ENCODE results near the gene ZNF555.

The ZNF555 gene

GRCh38 chr19:2827022-2827421 is 14.3 kb upstream of the ZNF555 start:
- TF ChIP-seq, protein P1, sequence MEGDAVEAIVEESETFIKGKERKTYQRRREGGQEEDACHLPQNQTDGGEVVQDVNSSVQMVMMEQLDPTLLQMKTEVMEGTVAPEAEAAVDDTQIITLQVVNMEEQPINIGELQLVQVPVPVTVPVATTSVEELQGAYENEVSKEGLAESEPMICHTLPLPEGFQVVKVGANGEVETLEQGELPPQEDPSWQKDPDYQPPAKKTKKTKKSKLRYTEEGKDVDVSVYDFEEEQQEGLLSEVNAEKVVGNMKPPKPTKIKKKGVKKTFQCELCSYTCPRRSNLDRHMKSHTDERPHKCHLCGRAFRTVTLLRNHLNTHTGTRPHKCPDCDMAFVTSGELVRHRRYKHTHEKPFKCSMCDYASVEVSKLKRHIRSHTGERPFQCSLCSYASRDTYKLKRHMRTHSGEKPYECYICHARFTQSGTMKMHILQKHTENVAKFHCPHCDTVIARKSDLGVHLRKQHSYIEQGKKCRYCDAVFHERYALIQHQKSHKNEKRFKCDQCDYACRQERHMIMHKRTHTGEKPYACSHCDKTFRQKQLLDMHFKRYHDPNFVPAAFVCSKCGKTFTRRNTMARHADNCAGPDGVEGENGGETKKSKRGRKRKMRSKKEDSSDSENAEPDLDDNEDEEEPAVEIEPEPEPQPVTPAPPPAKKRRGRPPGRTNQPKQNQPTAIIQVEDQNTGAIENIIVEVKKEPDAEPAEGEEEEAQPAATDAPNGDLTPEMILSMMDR (IDR thresholded peaks at IDR 0.05; ENCODE audit: low read depth, low read length, missing control alignments) = no peak
- in situ Hi-C loops (cut with HindIII; ENCODE audit: low sequenced_read_pairs) = no loop called here
- no peak for DNase-seq (ENCODE audit: low read depth)
- H3K4me3 ChIP-seq (ENCODE audit: low read depth, low read length) = no peak overlapping the region

DNA sequence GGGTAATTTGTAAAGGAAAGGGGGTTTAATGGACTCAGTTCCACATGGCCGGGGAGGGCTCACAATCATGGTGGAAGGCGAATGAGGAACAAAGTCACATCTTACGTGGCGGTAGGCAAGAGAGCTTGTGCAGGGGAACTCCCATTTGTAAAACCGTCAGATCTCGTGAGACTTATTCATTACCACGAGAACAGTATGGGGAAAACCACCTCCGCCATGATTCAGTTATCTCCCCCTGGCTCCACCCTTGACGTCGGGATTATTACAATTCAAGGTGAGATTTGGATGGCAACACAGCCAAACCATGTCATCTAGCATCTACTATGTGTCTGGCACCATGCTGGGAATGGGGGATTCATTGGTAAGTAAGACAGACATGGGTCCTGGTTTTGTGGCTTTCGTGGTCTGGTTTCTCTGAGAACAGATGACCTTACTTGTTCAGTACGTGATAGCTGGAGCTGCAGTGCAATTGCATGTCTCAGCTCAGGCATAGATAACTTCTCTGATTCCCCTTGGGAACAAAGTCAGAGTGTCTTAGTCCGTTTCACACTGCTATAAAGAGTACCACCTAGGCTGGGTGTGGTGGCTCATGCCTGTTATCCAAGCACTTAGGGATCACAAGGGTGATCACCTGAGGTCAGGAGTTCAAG is 13.3 kb upstream of the ZNF555 start:
- TF ChIP-seq, protein P1 (IDR thresholded peaks at IDR 0.05; ENCODE audit: low read depth, low read length, missing control alignments) = no peak
- H3K4me3 ChIP-seq (ENCODE audit: low read depth, low read length) = no peak overlapping the region
- in situ Hi-C loops (cut with HindIII; ENCODE audit: low sequenced_read_pairs) = no loop called here
- DNase-seq (ENCODE audit: low read depth) = no peak

DNA sequence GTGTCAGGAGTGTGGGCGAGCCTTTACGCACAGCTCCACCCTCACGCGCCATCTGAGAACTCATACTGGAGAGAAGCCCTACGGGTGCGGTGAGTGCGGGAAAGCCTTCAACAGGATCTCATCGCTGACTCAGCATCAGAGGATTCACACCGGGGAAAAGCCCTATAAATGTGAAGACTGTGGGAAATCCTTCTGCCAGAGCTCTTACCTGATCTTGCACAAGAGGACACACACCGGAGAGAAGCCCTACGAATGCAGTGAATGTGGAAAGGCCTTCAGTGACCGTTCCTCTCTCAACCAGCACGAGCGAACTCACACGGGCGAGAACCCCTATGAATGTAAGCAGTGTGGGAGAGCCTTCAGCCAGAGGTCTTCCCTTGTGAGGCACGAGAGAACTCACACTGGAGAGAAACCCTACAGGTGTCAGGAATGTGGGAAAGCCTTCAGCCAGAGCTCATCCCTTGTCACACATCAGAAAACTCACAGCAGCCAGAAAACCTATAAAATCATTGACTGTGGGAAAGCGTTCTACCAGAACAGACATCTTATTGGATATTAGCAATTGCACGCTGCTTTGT is 6.9 kb upstream of the ZNF555 start:
- in situ Hi-C loops (cut with HindIII; ENCODE audit: low sequenced_read_pairs) = no loop called here
- DNase-seq (ENCODE audit: low read depth) = no peak
- no peak overlapping the region for H3K4me3 ChIP-seq (ENCODE audit: low read depth, low read length)
- TF ChIP-seq, protein P1 (IDR thresholded peaks at IDR 0.05; ENCODE audit: low read depth, low read length, missing control alignments) = no peak

GRCh38 chr19:2837430-2837829 is 3.8 kb upstream of the ZNF555 start:
- in situ Hi-C loops (cut with HindIII; ENCODE audit: low sequenced_read_pairs) = no loop called here
- TF ChIP-seq, protein P1 (IDR thresholded peaks at IDR 0.05; ENCODE audit: low read depth, low read length, missing control alignments) = no peak
- DNase-seq (ENCODE audit: low read depth) = no peak
- H3K4me3 ChIP-seq (ENCODE audit: low read depth, low read length) = no peak overlapping the region

- TF ChIP-seq, protein P1 (IDR thresholded peaks at IDR 0.05; ENCODE audit: low read depth, low read length, missing control alignments) = no peak
- DNase-seq (ENCODE audit: low read depth) = no peak
- in situ Hi-C loops (cut with HindIII; ENCODE audit: low sequenced_read_pairs) = no loop called here
- H3K4me3 ChIP-seq (ENCODE audit: low read depth, low read length) = peak overlapping the region; percentile 75
Measured at GRCh38 chr19:2841855-2842574, 740 bp downstream of the ZNF555 start.

DNA sequence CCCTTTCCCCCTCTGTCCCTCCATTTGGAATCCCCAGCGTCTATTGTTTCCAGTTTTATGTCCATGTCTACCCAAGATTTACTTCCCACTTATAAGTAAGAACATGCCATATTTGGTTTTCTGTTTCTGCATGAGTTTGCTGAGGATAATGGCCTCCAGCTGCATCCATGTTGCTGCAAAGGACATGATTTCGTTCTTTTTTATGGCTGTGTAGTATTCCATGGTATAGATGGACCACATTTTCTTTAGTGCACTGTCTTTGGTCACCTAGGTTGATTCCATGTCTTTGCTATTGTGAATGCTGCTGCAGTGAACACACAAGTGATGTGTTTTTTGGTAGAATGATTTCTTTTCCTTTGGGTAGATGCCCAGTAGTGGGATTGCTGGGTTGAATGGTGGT is 3.8 kb downstream of the ZNF555 start:
- DNase-seq (ENCODE audit: low read depth) = no peak
- no peak overlapping the region for H3K4me3 ChIP-seq (ENCODE audit: low read depth, low read length)
- in situ Hi-C loops (cut with HindIII; ENCODE audit: low sequenced_read_pairs) = no loop called here
- TF ChIP-seq, protein P1 (IDR thresholded peaks at IDR 0.05; ENCODE audit: low read depth, low read length, missing control alignments) = no peak

Data from astrocyte of the cerebellum (primary cell).